22Rv1 (cell line): ENCODE measurements around the gene DDAH1.

ENCODE experiments used
- H3K27ac ChIP-seq: fragments of 450-650 bp; 2 replicates; pipeline ENCODE4 v1.5.1; 2017
- CTCF ChIP-seq: fragments of 450-650 bp; IDR thresholded peaks from 2 replicates; pipeline ENCODE4 v1.5.1; 2017; ENCODE audit warnings: mild to moderate bottlenecking
- ZFX ChIP-seq: fragments of 450-650 bp; IDR thresholded peaks from 2 replicates; pipeline ENCODE4 v1.6.1; 2017; ENCODE audit warnings: antibody characterized with exemption, borderline replicate concordance

Gene DDAH1

GRCh38 chr1:85296980-85297379, 168.0 kb downstream of the DDAH1 start:
- TF ChIP-seq ZFX: no peak
- TF ChIP-seq CTCF: no peak
- peak overlapping the region; percentile 46; the same call in 1 of the 2 replicates for H3K27ac ChIP-seq

GRCh38 chr1:85295654-85296053, 169.3 kb downstream of the DDAH1 start:
- no peak overlapping the region for H3K27ac ChIP-seq
- TF ChIP-seq CTCF: no peak
- TF ChIP-seq ZFX: no peak

- H3K27ac ChIP-seq: no peak overlapping the region
- TF ChIP-seq CTCF (no peak), ZFX (no peak)
These were observed 169.9 kb downstream of the DDAH1 start for GRCh38 chr1:85295006-85295431.

- no peak overlapping the region for H3K27ac ChIP-seq
These were observed 174.1 kb downstream of the DDAH1 start for GRCh38 chr1:85290826-85291225.

GRCh38 chr1:85289848-85290335, 175.1 kb downstream of the DDAH1 start:
- no peak for TF ChIP-seq CTCF
- no peak for TF ChIP-seq ZFX
- H3K27ac ChIP-seq: no peak overlapping the region

More at GRCh38 chr1:85290826-85291225, 174.1 kb downstream of the DDAH1 start:
- no peak for TF ChIP-seq ZFX
- TF ChIP-seq CTCF: no peak

GRCh38 chr1:85289207-85289847, 175.6 kb downstream of the DDAH1 start:
- TF ChIP-seq CTCF (no peak), ZFX (no peak)
- H3K27ac ChIP-seq: no peak overlapping the region

GRCh38 chr1:85284202-85284601, 180.8 kb downstream of the DDAH1 start:
- no peak overlapping the region for H3K27ac ChIP-seq
- TF ChIP-seq CTCF (no peak), ZFX (no peak)
